Hepatic stellate cell (primary cell): Measurements from ENCODE around the gene CDCA7.
"Not testable (repeated sequence)": the region's sequence is repeated elsewhere in the genome, so short reads cannot be mapped to it uniquely, and the experiment has no call there.

Experiments used
- DNase-seq: peaks from one replicate; pipeline ENCODE4 v3.0.0; 2011; ENCODE audit warnings: low spot score

The CDCA7 gene

GRCh38 chr2:173359231-173359630 is 4.6 kb downstream of the CDCA7 start:
- DNase-seq, result no peak

GRCh38 chr2:173370198-173370597 is 15.5 kb downstream of the CDCA7 start:
- no peak for DNase-seq

GRCh38 chr2:173371023-173371422 is 16.4 kb downstream of the CDCA7 start:
- no peak for DNase-seq

GRCh38 chr2:173373290-173373689 is 18.6 kb downstream of the CDCA7 start:
- DNase-seq, result no peak

- no peak for DNase-seq
Observed at GRCh38 chr2:173374634-173375033, 20.0 kb downstream of the CDCA7 start.

DNA sequence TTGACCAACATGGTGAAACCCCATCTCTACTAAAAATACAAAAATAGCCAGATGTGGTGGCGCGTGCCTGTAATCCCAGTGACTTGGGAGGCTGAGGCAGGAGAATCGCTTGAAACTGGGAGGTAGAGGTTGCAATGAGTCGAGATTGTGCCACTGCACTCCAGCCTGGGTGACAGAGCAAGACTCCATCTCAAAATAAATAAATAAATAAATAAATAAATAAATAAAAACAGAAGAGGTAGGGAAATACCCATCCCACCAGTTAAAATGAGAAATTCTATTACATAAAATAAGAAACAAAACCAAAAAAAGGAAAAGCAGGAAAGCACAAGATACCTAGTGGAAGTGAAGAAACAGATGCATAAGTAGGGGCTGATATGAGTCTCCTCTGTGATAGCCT is 30.9 kb downstream of the CDCA7 start:
- DNase-seq, result not testable (repeated sequence)

GRCh38 chr2:173386021-173386737 is 31.5 kb downstream of the CDCA7 start:
- no peak for DNase-seq

DNA sequence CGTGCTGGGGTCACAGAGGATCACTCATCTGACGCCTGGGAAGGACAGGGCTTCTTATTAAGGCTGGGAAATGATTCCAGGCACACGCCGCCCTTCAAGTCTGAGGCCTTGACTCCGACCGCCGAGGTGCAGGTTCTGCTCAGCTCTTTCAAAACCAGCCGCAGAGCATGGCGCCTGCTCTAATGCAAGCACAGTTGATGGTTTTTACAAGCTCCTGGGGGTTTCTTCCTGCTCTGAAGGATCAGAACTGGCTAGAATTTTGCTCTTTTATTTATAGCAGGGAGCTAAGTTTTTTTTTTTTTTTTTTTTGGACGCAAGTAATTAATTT is 32.0 kb downstream of the CDCA7 start:
- no peak for DNase-seq

- no peak for DNase-seq
Observed at GRCh38 chr2:173387079-173387478, 32.4 kb downstream of the CDCA7 start.

- no peak for DNase-seq
Observed at GRCh38 chr2:173387660-173388059, 33.0 kb downstream of the CDCA7 start.

GRCh38 chr2:173388795-173389194 is 34.1 kb downstream of the CDCA7 start:
- no peak for DNase-seq

- no peak for DNase-seq
Observed at GRCh38 chr2:173390036-173390435, 35.4 kb downstream of the CDCA7 start.

DNA sequence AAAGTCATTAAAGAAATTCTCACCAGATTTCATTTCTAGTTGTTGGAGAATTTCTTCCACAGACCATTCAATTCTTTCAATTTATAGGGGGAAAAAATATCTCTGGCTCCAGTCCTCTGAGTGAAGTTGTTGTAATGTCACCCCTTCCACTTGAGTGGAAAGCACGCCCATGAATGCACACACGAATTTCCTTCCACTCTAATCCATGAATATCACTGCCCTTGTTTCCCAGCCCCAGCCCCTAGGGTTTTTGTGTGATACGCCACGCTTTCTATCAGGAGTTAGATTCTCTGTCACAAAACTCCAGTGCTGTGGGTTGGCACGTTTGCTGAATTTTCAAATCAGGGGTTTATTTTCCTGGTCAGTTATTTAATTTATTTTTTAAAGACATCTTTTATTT is 38.1 kb downstream of the CDCA7 start:
- no peak for DNase-seq

GRCh38 chr2:173393186-173393585 is 38.5 kb downstream of the CDCA7 start:
- DNase-seq, result no peak

DNA sequence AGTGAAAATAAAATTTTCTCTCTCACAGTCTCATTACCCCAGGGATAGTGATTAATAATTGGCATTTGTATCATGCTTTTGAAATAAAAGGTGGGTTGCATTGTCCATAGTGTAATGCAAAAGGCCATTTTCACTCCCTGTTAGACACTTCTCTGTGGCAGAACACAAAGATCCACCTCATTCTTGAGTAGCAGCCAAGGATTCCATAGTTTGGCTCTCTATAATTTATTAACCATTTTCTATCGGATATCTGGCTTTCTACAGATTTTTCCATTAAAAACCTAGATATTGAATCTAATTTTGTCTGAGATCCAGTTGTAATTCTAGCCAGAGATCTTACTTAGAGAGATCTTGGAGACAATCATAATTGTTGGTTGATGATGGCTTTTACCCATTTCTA is 39.0 kb downstream of the CDCA7 start:
- DNase-seq, result no peak

DNA sequence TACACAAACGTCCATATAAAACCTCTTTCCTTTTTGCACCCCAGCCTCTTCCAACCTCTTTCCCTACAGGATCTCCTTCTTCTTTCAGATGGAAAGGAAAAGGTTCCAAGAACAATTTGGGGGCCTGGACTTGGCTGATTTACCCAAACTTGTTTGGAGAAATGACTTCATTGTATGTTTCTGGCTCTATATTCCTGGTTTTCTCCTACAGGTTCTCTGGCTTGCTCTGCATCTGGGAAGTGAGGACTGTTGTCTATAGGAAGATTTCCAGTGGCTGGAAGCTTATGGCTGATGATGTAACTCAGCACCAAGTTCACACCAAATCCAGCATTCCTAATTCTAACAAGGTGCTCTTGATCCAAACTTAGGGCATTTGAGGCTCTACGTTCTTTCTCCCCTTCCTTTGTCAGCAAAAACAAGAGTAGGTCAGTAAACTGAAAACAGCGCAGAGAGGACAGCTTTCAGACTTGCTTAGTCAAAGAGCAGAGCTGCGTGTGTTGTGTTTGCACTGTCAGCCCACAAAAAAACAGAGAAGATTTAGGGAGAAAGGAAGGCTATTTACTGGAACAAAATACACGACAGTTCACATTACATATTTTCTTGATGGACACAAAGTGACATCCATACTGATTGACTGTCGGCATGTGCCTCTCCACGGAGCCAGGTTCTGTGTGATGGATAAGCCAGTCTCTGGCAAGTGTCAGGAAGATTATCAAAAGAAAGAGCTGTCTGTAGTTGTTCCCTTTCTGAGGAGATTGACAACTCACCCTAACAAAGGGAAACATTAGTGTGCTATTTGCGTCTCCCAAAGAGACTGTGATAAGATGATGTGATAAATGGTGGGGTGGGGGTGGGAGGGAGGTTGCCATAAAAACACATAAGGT is 39.7 kb downstream of the CDCA7 start:
- no peak for DNase-seq

DNA sequence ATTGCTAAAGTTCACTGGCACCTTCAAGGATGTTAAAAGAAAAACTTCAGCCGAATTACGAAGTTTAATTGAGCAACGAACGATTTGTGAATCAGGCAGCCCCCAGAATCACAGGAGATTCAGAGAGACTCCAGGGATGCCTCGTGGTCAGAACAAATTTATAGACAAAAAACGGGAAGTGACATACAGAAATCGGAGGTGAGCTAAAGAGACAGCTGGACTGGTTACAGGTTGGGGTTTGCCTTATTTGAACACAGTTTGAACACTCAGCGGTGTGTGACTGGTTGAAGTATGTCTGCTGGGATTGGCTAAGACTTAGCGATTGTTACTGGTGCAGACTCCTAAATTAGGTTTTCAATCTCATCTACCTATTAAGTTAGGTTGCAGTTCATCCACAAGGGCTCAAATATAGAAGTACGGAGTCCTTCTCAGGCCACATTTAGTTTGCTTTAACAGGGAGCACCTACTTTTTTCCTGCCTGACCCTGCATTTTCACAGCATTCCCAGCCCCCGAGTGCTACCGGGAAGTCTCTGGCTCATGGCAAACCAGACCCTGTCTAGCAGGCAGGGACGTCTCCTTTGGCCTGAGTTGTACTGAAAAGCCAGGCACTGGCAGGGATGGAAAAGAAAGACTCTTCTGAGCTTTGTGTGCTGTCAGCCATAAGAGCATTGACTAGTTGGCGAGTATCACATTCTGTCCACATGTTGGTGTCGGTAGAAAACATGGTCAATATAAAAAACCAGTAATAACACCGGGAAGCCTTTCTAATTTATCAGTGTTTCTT is 41.1 kb downstream of the CDCA7 start:
- DNase-seq, result no peak

GRCh38 chr2:173397539-173397938 is 42.9 kb downstream of the CDCA7 start:
- no peak for DNase-seq

DNA sequence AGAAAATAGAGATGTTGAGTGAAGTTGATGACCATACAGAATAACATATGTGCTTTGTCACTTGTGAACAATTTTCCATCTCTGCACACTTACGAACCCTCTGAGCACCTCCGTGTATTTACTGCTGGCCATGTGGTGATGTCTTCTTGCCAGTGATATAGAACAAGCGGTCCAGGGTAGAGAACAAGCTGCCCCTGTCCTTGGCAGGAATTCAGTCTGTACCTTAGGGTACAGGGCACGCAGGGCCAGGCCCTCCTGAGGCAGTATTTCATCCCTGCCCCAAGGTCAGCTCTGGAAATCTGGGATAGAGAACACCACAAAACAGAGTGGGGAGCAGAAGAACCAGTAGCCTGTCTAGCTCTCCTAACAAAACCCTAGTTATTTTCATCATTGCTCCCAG is 44.6 kb downstream of the CDCA7 start:
- no peak for DNase-seq

- DNase-seq, result no peak
Observed at GRCh38 chr2:173400760-173401159, 46.1 kb downstream of the CDCA7 start.

DNA sequence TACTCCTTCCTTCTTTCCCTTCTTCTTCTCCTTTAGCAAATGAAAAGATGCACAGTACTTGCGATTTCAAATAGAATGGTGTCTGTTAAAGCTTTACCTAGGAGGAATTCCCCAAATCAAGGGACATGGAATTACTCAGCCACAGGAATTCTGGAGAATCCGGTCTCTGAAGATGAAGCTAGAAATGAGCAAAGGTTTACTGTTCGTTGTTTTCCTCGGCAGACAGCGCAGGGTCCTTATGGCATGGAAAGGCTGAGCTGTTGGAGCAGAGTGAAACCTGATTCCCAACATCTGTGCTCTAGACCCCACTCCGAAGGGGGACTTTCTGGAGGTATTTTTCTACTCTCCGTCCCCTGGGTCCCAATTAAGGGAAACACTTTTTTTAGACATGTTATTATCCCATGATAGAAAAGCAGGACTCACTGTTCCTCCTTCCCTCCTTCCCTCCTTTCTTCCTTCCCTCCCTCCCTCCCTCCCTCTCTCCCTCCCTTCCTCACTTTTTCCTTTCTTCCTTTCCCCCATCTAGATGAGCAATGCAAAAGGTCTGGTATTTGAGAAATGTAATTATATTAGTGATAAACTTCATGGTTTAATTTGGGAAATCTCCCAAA is 47.1 kb downstream of the CDCA7 start:
- DNase-seq, result no peak

GRCh38 chr2:173402405-173402974 is 47.8 kb downstream of the CDCA7 start:
- DNase-seq, result peak; percentile 75
